ENCODE data around the gene RAD50.

Gene RAD50

DNA sequence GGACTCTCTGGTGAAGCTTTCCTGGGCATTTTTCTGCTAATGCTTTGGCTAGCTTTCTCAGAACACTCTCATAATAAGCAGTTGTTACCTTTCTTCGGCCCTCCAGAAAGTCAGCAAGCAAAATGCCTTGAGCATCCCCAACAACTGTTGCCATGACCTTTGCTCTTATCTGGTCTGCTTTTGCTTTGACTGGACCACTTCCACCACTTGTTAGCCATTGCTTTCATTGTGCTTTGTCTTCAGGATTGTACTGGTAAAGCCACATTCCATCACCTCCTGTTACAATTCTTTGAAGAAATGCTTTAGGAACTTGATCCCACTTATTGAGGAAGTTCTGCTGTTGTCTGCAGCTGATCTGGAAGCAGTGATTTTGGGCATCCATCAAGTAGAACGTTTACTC lies 35.7 kb downstream of the RAD50 start:
- H3K36me3 ChIP-seq = peaks cover 24% of the 10 kb centered on the region
- TF ChIP-seq, protein P1, sequence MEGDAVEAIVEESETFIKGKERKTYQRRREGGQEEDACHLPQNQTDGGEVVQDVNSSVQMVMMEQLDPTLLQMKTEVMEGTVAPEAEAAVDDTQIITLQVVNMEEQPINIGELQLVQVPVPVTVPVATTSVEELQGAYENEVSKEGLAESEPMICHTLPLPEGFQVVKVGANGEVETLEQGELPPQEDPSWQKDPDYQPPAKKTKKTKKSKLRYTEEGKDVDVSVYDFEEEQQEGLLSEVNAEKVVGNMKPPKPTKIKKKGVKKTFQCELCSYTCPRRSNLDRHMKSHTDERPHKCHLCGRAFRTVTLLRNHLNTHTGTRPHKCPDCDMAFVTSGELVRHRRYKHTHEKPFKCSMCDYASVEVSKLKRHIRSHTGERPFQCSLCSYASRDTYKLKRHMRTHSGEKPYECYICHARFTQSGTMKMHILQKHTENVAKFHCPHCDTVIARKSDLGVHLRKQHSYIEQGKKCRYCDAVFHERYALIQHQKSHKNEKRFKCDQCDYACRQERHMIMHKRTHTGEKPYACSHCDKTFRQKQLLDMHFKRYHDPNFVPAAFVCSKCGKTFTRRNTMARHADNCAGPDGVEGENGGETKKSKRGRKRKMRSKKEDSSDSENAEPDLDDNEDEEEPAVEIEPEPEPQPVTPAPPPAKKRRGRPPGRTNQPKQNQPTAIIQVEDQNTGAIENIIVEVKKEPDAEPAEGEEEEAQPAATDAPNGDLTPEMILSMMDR (IDR thresholded peaks at IDR 0.05) = no peak
- H3K27me3 ChIP-seq = no peaks in the 10 kb centered on the region
- H3K4me3 ChIP-seq (ENCODE audit: low read depth in 1 of 2, low read length in 1 of 2) = no peak overlapping the region
- no peaks in the 10 kb centered on the region for H3K9me3 ChIP-seq
- no peak overlapping the region for H3K27ac ChIP-seq
- no peaks in the 10 kb centered on the region for H3K4me1 ChIP-seq (ENCODE audit: control insufficient read depth in 1 of 2, insufficient read depth in 1 of 2, low read depth in 1 of 2, low read length in 1 of 2)

DNA sequence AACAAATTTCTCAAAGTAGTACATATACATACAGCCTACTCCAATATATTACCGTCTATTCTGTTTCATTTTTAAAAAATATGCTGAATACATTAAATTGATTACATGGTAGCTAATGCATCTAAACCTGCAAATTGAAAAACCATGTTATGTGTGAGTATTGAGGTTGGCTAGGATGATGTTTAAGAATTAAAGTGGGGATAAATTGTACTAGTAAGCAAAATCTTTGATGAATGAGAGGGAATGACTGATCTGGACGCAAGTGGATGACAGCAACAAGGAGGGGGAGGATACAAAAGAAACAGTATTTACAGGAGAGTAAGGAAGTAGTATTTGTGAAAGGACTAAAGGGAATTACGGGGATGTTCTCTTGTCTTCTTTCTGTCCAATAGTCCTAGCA lies 37.4 kb downstream of the RAD50 start:
- Histone ChIP-seq H3K36me3 (peaks cover 28% of the 10 kb centered on the region), H3K9me3 (no peaks in the 10 kb centered on the region), H3K27ac (no peak overlapping the region), H3K4me3 (ENCODE audit: low read depth in 1 of 2, low read length in 1 of 2) (no peak overlapping the region), H3K27me3 (no peaks in the 10 kb centered on the region), H3K4me1 (ENCODE audit: control insufficient read depth in 1 of 2, insufficient read depth in 1 of 2, low read depth in 1 of 2, low read length in 1 of 2) (no peaks in the 10 kb centered on the region)
- TF ChIP-seq, protein P1 (IDR thresholded peaks at IDR 0.05) = no peak

DNA sequence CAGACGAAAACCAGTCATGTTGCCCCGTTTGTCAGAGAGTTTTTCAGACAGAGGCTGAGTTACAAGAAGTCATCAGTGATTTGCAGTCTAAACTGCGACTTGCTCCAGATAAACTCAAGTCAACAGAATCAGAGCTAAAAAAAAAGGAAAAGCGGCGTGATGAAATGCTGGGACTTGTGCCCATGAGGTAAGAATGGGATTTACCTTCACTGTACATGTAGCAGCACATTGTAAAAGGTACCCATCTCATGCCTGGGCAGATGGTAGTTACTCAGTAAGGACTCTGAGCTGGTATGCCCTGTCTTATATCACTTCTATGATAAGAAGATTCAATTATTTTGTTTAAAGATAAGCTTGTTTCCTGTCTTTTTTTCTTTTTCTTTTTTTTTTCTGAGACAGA lies 38.8 kb downstream of the RAD50 start:
- H3K9me3 ChIP-seq = no peaks in the 10 kb centered on the region

DNA sequence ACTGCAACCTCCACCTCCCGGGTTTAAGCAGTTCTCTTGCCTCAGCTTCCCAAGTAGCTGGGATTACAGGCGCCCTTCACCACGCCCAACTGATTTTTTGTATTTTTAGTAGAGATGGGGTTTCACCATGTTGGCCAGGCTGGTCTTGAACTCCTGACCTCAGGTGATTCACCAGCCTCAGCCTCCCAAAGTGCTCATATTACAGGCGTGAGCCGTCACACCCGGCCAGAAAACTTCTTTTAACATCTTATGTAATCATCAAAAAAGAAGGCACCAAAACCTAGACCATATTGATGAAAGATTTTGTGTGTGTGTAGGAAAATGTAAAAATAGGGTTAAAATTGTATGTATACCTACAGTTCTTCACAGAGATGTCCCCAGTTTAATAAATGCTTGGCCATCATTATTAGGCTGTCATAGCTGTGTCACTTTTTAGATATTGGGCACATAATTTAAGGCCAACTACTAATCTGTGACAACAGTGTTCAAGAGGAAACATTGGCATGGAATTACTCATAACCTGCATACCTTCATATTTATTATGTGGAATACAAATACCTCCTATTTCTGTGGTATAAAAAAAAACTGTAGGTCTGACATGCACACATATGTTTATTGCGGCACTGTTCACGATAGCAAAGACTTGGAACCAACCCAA lies 44.4 kb downstream of the RAD50 start:
- Histone ChIP-seq H3K36me3 (peaks cover 27% of the 10 kb centered on the region), H3K9me3 (no peaks in the 10 kb centered on the region), H3K27me3 (no peaks in the 10 kb centered on the region), H3K4me1 (ENCODE audit: control insufficient read depth in 1 of 2, insufficient read depth in 1 of 2, low read depth in 1 of 2, low read length in 1 of 2) (peaks cover 3 to 5% of the 10 kb centered on the region in 2 experiments), H3K27ac (no peak overlapping the region), H3K4me3 (ENCODE audit: low read depth in 1 of 2, low read length in 1 of 2) (no peak overlapping the region)
- TF ChIP-seq, protein P1 (IDR thresholded peaks at IDR 0.05) = no peak

More for the DNA sequence above, 38.8 kb downstream of the RAD50 start:
- no peak overlapping the region for H3K4me3 ChIP-seq (ENCODE audit: low read depth in 1 of 2, low read length in 1 of 2)
- peaks cover 26% of the 10 kb centered on the region for H3K36me3 ChIP-seq
- TF ChIP-seq, protein P1 (IDR thresholded peaks at IDR 0.05) = no peak
- no peak overlapping the region for H3K27ac ChIP-seq
- no peaks in the 10 kb centered on the region for H3K27me3 ChIP-seq
- H3K4me1 ChIP-seq (ENCODE audit: control insufficient read depth in 1 of 2, insufficient read depth in 1 of 2, low read depth in 1 of 2, low read length in 1 of 2) = no peaks in the 10 kb centered on the region

DNA sequence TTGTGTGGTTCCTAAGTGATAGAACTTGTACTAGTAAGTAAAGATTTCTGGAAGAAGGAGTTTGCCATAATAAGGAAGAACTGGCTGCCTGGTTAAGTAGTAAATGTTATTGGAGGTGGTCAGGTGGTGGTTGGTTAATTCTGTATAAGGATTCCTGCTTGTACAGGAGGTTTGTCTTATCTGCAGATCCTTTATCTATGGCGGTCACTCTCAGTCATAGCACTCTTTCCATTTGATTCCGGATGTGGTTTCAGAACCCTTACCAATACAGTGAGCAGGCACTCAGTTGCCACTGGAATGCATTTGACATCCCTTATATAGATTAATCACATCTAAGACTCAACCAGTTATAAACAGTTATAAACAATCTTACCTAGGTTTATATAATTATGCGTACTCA lies 50.3 kb downstream of the RAD50 start:
- peaks cover 21% of the 10 kb centered on the region for H3K36me3 ChIP-seq
- H3K4me3 ChIP-seq (ENCODE audit: low read depth in 1 of 2, low read length in 1 of 2) = no peak overlapping the region

More for the DNA sequence above, 50.3 kb downstream of the RAD50 start:
- Histone ChIP-seq H3K4me1 (ENCODE audit: control insufficient read depth in 1 of 2, insufficient read depth in 1 of 2, low read depth in 1 of 2, low read length in 1 of 2) (peaks cover 3 to 5% of the 10 kb centered on the region in 2 experiments), H3K27me3 (no peaks in the 10 kb centered on the region), H3K9me3 (no peaks in the 10 kb centered on the region), H3K27ac (no peak overlapping the region)
- TF ChIP-seq, protein P1 (IDR thresholded peaks at IDR 0.05) = no peak

All from neutrophil (primary cell).